ENCODE results near the gene SGIP1.
"Not testable (repeated sequence)": the region's sequence is repeated elsewhere in the genome, so short reads cannot be mapped to it uniquely, and the experiment has no call there.

Gene SGIP1

DNA sequence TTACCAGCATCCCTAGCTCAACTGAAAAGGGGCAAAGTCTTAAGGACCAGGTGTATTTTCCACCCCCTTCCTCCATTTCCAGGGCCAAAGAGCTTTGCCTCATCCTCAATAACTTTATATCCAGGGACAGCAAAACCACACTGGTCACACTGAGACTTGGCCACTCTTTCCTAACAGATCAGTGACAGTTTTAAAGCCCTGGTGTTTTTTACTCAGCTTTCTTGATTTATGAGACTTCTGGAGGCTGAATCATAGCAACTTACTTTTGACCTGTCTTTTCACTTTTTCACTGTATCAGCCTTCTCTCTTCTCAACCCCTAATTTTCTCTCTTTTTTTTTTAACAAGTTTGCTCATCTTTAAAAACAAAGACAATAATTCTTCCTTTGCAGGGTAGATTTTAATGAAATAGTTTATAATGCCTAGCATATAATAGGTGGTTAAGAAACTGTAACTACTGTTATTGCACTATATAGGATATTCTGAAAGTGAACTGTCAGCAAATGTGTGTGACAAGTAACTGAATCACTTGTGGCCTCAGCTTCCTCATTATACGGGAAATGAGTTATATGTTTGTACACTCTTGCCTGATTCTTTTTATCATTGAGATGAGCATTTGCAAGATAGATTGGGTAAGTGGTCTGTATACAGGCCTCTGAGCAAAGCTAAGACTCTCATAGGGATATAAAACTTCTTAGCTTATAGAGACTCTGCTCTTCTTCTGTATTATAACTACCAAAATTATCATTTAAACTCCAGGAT, 198.6 kb downstream of the SGIP1 start:
- no peak for DNase-seq

DNA sequence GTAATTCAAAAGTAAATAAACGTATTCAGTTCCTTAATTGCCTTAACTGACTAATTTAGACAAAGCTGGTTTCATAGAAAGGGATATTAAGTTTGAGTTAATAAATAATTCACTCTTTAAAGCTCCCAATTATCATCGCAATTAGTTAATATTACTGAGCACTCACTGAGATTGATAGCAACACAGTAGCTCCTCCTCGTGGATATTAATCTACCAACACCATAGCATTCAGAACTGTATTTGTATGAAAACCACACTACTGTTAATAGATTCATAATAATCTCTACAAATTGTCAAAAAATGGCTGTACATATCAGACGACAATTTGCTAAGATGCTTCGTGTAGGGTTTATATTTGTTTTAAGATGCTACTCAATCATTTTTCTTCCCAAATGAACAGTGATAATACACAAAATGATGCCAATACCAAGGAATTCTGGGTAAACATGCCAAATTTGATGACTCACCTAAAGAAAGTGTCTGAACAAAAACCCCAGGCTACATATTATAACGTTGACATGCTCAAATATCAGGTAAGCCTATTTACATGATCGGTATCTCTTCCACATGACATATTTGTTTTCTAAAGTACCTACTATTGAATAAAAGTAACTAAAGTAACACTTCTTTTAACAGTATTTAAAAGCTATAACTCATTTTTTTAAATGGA, 199.5 kb downstream of the SGIP1 start:
- no peak for DNase-seq

DNA sequence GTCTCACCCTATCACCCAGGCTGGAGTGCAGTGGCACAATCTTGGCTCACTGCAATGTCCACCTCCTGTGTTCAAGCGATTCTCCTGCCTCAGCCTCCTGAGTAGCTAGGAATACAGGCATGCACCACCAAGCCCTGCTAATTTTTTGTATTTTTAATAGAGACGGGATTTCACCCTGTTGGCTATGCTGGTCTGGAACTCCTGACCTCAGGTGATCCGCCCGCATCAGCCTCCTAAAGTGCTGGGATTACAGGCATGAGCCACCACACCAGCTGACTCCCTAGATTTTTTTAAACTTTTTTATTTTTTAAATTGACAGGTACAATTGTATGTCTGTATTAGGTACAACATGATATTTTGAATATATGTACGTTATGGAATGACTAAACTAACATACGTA, 200.6 kb downstream of the SGIP1 start:
- DNase-seq = not testable (repeated sequence)

DNA sequence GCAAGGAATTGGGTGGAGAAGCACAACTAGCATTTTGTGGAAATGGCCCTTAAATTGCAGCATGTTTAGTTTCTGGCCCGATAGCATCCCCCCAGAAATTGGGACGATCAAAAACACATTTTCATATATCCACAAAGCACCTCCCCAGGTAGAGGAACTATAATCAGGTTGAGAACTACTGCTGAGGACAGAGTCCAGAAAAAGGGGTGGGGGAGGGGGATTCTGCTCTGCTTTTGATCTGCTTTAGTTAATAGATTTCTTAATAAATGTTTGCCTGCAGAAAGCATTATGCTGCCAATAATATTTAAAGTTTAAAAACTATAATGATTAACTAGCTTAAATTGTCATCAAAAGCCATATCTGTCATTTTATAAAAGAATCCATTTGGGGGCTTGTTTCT, 203.9 kb downstream of the SGIP1 start:
- no peak for DNase-seq

DNA sequence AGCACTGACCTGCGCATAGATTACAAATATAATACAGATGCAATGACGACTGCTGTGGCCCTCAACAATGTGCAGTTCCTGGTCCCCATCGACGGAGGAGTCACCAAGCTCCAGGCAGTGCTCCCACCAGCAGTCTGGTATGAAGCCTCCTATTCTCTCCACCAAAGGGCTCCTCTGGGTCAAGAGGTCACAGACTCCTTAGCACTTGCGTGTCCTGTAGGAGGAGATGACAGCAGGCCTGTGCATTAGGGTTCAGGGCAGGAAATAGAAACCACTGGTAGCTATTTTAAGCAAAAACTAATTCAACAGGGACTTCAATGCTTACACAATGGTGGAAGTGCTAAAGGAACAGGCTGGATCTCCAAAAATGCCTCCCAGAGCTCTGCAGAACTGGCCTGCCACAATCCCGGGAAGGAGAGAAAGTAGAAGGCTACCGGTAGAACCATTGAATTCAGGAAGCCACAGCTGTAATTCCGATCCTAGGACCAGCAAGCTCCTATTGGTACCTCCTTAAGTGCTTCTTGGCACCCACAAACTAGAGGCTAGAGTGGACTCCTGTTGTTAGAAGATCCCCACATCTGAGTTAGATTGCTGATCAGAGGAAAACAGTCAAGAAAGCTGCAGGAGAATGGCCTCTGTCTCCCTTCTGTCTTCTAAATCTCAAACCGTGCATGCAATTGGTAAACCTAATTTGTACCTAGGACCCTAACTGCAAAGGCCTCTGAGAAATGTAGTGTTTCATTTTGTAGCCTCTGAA, 205.6 kb downstream of the SGIP1 start:
- DNase-seq = no peak

DNA sequence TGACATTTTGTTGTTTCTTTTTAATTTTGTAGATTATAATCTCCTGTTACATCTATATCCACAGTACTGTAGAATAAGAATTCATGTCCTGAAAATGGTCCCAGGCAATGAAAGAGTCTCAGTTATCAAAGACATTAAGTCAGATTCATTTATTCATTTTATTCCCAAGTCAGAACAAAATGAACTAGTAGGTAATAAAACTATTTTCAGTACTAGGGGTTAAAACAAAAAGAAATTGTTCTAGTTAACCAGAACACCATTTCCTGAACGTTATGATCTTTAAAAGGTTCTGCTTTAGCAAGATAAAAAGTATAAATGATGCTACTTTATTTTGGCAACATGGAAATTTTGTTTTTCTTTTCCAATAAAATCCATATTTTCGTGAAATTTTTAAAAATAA, 211.5 kb downstream of the SGIP1 start:
- no peak for DNase-seq

DNA sequence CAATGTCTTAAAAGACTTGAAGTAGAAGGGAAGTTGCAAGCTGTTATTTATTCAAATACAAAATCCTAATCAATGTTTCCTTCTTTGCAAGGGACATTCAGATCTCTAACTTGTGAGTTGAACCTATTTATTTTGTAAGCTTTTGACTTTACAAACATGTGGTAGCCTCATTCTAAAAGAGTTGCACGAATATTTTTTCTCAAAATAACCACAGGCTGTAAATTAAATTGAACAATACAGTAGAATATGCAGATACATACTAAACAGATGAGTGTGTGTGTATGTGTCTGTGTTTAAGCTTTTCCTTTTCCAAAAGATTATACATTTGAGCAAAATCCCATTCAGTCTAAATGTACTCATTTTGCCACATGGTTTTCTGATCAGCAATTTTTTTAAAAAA, 213.5 kb downstream of the SGIP1 start:
- DNase-seq = no peak

DNA sequence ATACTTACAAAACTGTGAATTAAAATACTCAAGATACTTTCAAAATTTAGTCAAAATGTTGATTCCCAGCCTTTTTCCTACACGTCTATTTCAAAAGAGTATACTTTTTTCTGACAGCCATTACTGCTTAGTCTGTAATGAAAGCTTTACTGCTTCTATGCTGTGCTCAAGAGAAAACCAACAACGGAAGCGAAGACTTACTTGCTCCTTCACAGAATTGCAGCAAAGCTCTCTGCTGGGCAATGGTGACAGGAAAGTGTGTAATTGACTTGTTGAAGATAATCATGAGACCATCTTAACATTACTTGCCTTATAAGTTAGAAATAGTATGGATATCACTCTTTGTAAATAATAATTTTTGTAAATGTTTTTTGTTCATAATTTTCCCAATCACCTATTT, 216.6 kb downstream of the SGIP1 start:
- no peak for DNase-seq

DNA sequence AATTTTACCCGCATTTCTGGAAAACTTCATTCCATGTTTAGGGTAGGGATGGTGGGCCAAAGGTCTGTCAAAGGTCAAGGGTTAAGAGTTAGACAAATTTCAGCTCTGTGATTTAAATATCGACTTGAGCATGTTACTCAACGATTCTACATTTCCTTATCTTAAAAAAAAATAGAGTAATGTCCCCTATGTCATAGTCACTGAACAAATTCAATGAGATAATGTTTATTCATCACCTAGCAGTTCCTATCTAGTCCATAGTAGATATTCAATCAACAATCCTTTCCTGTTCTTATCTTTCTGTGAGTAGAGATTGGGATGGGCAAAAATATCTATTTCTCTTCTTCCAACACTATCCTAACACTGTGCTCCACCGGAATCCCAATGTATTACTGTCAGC, 217.2 kb downstream of the SGIP1 start:
- no peak for DNase-seq

DNA sequence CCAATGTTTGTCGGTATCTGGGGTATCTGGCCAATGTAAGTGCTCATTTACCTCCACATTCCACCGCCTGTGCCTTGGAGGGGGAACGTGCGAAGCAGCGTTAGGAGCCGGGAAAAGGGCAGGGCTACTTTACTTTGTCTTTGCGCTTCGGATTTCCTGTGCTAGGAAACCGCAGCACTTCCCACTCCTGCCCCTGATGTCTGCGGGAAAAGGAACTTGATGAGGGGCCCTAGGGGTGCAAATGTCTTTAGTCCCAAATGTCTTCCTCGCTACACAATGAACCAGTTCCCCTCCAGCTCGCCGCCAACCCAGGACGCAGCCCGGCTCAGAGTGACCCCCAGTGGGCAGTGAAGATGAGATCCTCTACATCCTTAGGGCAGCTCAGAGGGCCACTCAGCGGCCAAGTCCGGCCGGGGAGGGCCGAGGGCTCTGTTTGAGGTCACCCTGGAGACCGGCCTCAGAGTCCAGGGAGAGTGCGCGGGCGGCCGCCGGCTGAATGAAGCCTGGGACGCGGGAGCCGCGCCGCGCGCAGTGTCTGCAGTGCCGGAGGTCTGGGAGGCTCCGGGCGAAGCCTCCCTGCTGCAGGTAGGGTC, 218.1 kb downstream of the SGIP1 start, which contains the start of gene DYNLT5:
Gene DYNLT5 (plus strand): TSS at position 460 of the 593 bp plus-strand sequence. CDS start 2,200 bp downstream, outside the sequence.
- DNase-seq = no peak

DNA sequence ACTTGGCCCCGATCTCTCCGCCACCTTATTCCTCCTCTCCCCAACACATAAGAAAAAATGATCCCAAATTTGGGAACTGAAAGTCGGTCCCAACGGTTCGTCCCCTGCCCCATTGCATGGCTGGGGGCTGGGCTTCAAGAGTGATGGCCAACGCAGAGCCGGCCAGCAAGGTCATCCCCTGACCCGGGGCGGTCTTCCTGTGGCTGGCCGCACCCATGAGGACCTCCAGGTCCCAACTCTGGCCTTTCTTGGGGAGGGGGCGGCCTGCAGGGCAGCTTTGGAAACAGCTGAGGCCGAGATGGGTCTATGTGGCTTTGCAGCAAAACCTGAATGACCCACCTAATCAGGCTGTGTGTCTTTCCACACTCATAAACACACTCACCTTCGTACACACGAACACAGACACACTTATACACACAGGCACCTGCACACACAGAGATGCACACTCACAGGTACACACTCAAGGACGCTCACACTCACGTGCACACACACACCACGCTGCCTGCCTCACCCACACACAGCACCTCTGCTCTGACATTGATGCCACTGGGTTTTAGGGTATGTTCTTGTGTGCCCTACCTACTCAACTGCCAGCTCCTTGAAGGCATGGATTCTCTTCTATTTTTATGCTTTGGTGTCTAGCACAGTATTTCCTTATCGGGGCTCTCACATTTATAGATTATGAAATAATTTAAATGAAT, 218.9 kb downstream of the SGIP1 start:
- no peak for DNase-seq

DNA sequence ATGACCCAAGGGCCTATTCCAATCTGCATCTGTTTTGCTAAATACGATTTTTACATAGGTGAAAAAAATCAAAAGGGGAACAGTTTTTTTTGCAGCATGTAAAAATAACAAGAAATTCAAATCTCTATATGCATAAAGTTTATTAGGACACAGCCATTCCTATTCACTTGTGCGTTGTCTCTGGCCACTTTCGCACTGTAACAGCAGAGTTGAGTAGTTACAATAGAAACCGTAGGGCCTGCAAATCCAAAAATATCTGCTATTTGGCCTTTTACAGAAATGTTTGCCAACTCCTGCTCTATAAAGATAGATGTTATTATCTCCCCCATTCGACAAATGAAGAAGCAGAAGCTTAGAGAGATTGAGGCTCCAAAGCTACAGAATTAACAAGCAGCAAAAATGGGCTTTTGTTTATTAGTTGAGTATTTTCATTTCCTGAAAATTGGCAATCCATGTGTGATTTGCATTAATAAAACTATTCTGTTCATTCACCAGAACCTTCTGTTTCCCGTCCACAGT, 223.8 kb downstream of the SGIP1 start:
- DNase-seq = no peak

DNA sequence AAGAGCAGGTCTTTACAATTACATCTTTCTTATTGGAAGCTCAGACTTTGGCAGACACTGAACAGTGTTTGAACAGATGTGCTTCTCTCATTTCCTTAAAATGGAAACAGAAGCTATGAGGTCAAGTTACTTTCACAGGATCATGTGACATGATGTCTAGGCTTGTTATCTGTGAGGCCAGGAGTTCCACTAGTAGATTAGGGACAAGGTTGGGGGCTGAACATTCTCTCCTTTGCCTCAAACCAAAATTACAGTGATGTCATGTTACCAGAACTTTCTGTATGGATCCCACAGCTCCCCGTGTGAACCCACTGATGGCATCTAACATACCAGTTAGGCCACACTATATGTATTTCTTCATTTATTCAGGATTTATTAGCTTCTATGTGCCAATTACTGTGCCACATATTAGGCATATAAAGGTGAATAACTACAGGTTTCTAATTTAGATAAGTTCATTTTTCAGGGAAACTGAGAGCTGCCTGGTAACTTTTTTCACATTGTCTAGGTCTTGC, 224.3 kb downstream of the SGIP1 start:
- DNase-seq = no peak

DNA sequence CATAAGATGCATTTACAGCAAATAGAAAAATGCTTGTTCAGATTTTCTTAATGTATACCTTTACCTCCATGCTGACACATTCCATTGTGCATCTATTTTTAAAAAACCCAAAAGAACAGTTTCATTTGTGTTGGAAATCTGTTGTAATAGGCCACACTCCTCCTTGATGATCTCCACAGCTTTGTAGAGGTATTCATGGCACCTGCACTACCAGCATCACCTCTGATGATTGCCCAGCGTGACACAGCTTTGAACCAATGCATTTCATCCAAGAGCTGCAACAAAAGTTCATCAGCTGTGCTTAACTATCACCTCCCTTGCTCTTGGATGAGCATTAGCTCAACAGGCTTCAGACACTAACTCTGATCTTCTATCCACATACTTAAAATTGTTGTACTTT, 226.6 kb downstream of the SGIP1 start:
- no peak for DNase-seq

DNA sequence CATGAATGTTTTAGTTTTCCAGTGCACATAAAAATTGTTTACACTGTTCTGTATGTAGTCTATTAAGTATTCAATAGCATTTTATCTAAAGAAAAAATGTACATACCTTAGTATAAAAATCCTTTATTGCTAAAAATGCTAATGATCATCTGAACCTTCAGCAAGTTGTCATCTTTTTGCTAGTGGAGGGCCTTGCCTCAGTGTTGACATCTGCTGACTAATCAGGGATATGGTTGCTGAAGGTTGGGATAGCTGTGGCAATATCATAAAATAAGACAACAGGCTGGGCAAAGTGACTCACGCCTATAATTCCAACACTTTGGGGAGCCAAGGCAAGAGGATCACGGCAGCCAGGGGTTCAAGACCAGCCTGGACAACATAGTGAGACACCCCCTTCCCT, 227.3 kb downstream of the SGIP1 start:
- no peak for DNase-seq

DNA sequence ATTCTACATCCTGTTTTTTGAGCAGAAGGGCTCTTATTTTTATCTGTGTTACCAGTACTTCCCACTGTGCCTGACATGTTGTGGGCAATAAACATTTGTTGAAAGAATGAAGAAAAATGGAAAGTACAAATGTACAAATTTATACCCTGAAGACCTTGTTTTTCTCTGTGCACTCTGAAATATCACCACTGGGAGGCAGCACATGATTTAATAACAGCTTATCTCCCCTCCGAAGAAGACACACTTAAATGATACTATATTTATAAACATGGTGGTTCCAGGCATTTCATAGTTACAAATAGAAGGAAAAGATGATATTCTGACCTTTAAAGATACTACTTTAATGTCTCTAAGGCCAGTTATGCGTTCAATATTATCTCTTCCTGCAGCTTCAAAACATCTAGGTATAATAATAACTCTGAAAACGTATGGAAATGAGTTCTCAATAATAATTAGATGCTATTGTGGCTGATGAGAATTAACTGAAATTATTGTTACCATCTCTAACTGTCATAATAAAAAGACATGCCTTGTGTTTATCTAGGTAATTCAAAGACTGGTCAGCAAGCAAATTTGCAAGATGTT, 231.1 kb downstream of the SGIP1 start:
- peak; percentile 18 for DNase-seq

DNA sequence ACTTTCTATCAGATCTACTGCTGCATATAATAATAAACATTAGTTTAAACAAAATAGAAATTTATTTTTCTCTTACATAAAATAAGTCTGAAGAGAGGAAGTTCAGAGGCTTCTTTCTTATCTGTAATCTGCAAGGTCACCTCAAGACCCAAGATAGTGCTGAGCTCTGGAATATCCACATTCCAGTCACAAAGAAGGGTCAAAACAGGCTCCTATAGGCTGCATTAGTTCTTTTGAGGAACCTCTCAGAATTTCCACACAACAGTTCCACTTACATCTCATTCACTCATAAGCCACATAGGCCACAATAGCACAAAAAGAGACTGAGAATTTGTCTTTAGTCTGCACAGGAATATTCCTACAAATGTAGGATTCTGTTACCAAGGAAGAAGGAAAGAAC, 233.7 kb downstream of the SGIP1 start:
- DNase-seq = no peak

DNA sequence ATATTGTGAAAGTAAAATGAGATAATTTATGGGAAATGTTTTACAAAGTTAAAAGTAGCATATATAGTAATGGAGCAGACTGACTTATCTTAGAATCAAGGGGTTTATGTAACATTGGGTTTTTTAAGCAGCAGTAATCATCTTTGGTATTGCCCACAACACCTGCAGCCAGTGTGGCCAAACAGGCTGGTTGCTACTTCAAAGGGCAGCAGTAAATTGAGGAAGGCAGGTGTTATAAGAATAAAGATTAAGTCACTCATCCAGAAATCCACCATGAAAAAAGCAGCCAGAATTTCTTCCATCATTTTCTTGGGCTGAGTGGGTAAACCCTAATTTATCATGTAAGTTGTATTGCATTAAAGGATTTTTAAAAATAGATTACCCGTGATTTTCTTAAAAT, 235.0 kb downstream of the SGIP1 start:
- no peak for DNase-seq

DNA sequence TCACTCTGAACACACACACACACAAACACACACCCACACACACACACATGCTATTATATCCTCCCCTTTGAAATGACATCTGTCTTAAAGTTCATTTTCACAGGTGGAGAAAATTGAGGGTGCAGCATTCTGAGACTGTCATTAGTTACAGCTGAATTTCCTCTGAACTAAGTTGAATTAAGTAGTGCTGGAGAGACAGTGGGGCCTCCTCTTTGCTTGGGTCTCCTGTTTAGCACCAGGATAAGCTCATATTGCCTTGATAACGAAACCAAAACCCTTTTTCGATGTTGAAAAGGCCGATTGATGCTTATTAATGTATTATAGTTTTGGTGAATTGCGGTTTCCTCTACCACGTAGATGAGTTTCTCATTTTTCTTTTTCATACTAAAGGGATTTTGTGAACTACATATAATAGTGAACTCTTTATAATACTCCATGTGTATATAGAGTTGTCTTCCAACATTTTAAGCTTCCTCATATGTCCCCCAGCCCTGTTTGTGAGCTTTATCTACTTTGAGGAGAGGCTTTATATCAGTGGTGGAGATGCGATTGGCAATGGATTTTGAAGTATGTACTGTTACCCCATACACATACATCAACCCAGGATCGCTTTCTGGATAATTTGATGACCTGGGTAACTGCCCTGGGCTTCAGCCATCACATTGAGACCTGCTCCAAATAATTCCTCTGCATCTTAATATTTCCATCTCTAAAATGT, 235.7 kb downstream of the SGIP1 start:
- no peak for DNase-seq

DNA sequence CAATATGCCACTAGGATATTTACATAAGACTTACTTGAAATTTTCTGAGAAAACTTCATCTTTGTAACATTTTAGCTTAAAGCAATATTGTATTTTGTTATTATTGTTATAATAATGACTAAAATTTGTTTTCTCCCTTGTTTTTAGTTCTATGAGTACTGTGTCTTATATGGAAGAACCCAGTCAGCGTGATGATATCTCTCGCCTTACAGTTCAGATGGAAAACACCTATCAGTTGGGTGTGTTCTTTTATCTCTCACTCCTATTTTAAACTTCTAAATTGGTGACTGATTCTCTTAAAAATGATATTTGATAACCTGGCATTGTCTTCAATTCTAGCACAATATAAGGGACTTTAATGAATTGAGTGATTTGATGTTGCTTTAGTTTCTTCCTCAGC, 236.3 kb downstream of the SGIP1 start:
- no peak for DNase-seq

DNA sequence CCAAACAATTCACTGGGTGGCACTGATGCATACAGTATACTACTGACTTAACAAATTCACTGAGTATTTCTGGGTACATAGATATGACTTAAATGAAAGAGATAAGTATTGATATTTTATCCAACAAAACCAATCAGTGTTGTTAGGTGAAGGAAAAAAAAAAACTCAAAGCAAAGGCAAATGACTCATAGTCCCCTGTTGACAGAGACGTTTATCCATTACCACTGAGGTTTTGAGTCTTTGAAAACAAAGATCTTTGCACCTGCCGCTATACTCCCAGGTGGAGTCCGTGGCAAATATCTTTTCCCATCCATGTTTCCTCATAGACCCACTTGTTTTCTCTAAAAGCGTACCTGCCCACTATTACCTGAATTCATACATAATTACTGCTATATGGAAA, 236.7 kb downstream of the SGIP1 start:
- no peak for DNase-seq
